Measurements from ENCODE around the gene ATP5ME. TPM values are rescaled to one million over a fixed set of nuclear protein-coding genes. Genes with fewer than 3 reads are reported as not detected.

The ATP5ME gene
- 334 and 357 TPM in 2 replicates for total RNA-seq (2014; rRNA removed; shearing (Covaris generic); ENCODE audit: low replicate concordance)

DNA sequence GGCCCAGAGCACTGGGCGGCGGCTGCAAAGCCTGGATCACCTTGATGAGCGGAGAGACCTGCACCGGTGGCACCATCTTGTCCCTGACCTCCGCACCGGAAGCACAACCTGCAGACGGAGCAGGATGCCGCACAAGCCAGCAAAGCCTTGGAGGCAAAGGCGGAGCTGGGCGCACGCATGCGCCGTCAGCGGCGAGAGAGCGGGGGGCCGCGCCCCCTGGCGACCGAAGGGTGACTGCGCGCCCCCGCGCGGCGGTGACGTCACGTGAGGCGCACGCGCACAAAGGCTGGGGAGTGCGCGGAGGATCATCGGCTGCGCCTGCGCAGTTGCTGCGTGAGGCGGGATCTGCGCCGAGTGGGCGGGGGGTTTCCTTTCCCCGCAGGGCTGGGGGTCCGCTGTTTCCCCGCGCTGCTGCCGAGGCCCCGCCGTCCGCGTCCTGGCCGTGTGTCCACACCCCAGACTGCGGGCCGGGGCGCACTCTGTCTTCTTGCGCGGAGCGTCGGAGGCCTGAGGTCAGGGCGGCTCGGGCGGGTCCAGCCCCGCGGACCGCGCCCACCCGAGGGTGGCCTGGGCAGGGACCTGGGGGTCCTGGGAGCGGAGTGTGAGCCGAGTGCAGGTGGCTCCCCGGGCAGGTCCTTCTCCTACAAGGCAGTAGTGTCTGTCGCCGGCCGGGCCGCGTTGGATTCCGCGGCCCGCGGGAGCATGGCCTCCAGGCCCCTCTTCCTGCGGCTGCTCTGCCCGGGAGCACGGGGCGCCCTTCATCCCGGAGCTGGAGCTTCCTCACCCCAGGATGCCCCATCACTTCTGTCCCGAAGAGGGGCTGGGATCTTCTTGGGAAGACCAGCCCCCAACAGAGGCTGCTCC is at the start of gene ATP5ME, which contains the start of gene MYL5:
ATP5ME (minus strand) TSS at position 105 of the 864 bp plus-strand sequence; CDS start at position 76, 29 bp downstream.
MYL5 (plus strand) TSS at position 371 of the 864 bp plus-strand sequence. CDS start 3,485 bp downstream, outside the sequence.
- peaks cover 19% of the 10 kb centered on the region for H3K36me3 ChIP-seq (ENCODE audit: insufficient read depth, low read length)
- peak within 1 kb of the TSS; percentile 46; the same call in 1 of the 2 replicates for H2AFZ ChIP-seq (ENCODE audit: low read length)
- peak within 1 kb of the TSS; percentile 97 for H3K27ac ChIP-seq (ENCODE audit: low read length)
- peak within 1 kb of the TSS; percentile 98 for H3K4me2 ChIP-seq (ENCODE audit: low read depth, low read length, poor library complexity, severe bottlenecking)
- peak; percentile 98 for DNase-seq
- H3K9me2 ChIP-seq (replicated peaks; ENCODE audit: insufficient read depth, low read length): no peaks in the 10 kb centered on the region
- H4K20me1 ChIP-seq (ENCODE audit: insufficient read depth, low read depth, low read length): peaks cover 11% of the 10 kb centered on the region; the same call in 1 of the 2 replicates
- H3K79me2 ChIP-seq (ENCODE audit: low read length): peaks cover 25% of the 10 kb centered on the region
- peak within 1 kb of the TSS; percentile 96 for H3K4me3 ChIP-seq (ENCODE audit: low read length)
- peaks cover 49% of the 10 kb centered on the region for H3K4me1 ChIP-seq (ENCODE audit: low read length)
- H3K27me3 ChIP-seq (ENCODE audit: low read length): no peaks in the 10 kb centered on the region
- no peaks in the 10 kb centered on the region for H3K9me3 ChIP-seq (ENCODE audit: low read length)
- peak within 1 kb of the TSS; percentile 97 for H3K9ac ChIP-seq (ENCODE audit: low read length)

- H3K79me2 ChIP-seq (ENCODE audit: low read length): peaks cover 47% of the 10 kb centered on the region
- H3K9me2 ChIP-seq (replicated peaks; ENCODE audit: insufficient read depth, low read length): no peaks in the 10 kb centered on the region
- no peak overlapping the region for H2AFZ ChIP-seq (ENCODE audit: low read length)
- no peaks in the 10 kb centered on the region for H4K20me1 ChIP-seq (ENCODE audit: insufficient read depth, low read depth, low read length)
- no peaks in the 10 kb centered on the region for H3K4me1 ChIP-seq (ENCODE audit: low read length)
- H3K4me3 ChIP-seq (ENCODE audit: low read length): no peak overlapping the region
- no peaks in the 10 kb centered on the region for H3K36me3 ChIP-seq (ENCODE audit: insufficient read depth, low read length)
- H3K27me3 ChIP-seq (ENCODE audit: low read length): no peaks in the 10 kb centered on the region
- H3K4me2 ChIP-seq (ENCODE audit: low read depth, low read length, poor library complexity, severe bottlenecking): no peak overlapping the region
- no peak overlapping the region for H3K27ac ChIP-seq (ENCODE audit: low read length)
- no peaks in the 10 kb centered on the region for H3K9me3 ChIP-seq (ENCODE audit: low read length)
- no peak overlapping the region for H3K9ac ChIP-seq (ENCODE audit: low read length)
- DNase-seq: no peak
These were observed 48.8 kb upstream of the ATP5ME start for GRCh38 chr4:722851-723360.

DNA sequence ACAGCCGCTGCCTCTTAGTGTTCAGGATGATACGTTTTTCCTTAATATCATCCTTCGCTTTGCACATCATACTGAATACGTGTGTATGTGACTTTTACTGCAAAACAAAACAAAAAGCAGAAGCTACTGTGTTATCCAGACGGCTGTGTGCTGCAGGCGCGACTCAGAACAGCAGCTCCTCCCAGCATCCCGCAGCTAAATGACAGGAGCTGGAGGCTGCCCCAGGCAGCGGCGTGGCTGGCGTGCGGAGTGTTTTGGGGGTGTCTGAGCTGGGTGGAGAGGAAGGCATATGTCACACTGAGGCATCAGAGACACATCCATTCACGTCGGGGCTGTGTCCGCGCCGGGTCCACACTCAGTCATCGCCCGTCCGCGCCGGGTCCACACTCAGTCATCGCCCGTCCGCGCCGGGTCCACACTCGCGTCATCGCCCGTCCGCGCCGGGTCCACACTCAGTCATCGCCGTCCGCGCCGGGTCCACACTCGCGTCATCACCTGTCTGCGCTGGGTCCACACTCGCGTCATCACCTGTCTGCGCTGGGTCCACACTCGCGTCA is 48.2 kb upstream of the ATP5ME start:
- DNase-seq: no peak
- Histone ChIP-seq H3K27me3 (ENCODE audit: low read length) (no peaks in the 10 kb centered on the region), H3K9me3 (ENCODE audit: low read length) (no peaks in the 10 kb centered on the region), H3K9ac (ENCODE audit: low read length) (no peak overlapping the region), H3K4me2 (ENCODE audit: low read depth, low read length, poor library complexity, severe bottlenecking) (no peak overlapping the region), H3K9me2 (replicated peaks; ENCODE audit: insufficient read depth, low read length) (no peaks in the 10 kb centered on the region), H3K36me3 (ENCODE audit: insufficient read depth, low read length) (no peaks in the 10 kb centered on the region), H4K20me1 (ENCODE audit: insufficient read depth, low read depth, low read length) (no peaks in the 10 kb centered on the region), H2AFZ (ENCODE audit: low read length) (no peak overlapping the region), H3K4me3 (ENCODE audit: low read length) (no peak overlapping the region), H3K79me2 (ENCODE audit: low read length) (peaks cover 49% of the 10 kb centered on the region), H3K4me1 (ENCODE audit: low read length) (no peaks in the 10 kb centered on the region), H3K27ac (ENCODE audit: low read length) (no peak overlapping the region)

GRCh38 chr4:721261-722168 is 47.4 kb upstream of the ATP5ME start:
- Histone ChIP-seq H3K9me2 (replicated peaks; ENCODE audit: insufficient read depth, low read length) (no peaks in the 10 kb centered on the region), H3K27me3 (ENCODE audit: low read length) (no peaks in the 10 kb centered on the region), H3K9ac (ENCODE audit: low read length) (no peak overlapping the region), H4K20me1 (ENCODE audit: insufficient read depth, low read depth, low read length) (no peaks in the 10 kb centered on the region), H2AFZ (ENCODE audit: low read length) (no peak overlapping the region), H3K27ac (ENCODE audit: low read length) (no peak overlapping the region), H3K79me2 (ENCODE audit: low read length) (peaks cover 45% of the 10 kb centered on the region), H3K9me3 (ENCODE audit: low read length) (no peaks in the 10 kb centered on the region), H3K4me1 (ENCODE audit: low read length) (no peaks in the 10 kb centered on the region), H3K36me3 (ENCODE audit: insufficient read depth, low read length) (no peaks in the 10 kb centered on the region), H3K4me3 (ENCODE audit: low read length) (no peak overlapping the region), H3K4me2 (ENCODE audit: low read depth, low read length, poor library complexity, severe bottlenecking) (no peak overlapping the region)
- no peak for DNase-seq

DNA sequence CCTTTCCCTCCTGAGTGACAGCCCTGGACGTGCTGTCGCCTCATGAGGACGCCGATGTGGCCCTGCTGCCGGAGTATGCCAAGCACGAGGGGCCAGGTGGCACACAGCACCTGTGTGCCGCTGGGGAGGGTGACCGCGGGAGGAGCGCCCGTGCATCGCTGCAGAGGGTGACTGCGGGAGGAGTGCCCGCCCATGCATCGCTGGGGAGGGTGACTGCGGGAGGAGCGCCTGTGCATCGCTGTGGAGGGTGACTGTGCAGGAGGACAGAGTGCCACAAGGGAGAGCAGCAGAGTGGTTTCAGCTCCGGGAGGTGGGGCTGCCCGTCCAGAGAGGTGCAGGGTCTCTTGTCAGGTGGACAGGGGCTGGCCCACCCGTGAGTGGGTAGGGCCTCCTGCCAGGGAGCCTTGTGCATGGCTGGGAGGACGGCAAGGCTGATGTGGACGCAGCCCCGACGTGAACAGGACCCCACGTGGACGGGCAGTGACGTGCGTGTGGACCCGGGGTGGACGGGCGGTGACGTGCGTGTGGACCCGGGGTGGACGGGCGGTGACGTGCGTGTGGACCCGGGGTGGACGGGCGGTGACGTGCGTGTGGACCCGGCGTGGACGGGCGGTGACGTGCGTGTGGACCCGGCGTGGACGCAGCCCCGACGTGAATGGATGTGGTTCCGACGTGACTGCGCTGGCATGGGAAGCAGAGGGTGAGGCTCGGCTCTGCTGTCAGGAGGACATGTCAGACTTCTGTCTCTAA is 46.2 kb upstream of the ATP5ME start:
- Histone ChIP-seq H2AFZ (ENCODE audit: low read length) (no peak overlapping the region), H3K27me3 (ENCODE audit: low read length) (no peaks in the 10 kb centered on the region), H3K9me2 (replicated peaks; ENCODE audit: insufficient read depth, low read length) (no peaks in the 10 kb centered on the region), H3K9me3 (ENCODE audit: low read length) (no peaks in the 10 kb centered on the region), H4K20me1 (ENCODE audit: insufficient read depth, low read depth, low read length) (no peaks in the 10 kb centered on the region), H3K36me3 (ENCODE audit: insufficient read depth, low read length) (no peaks in the 10 kb centered on the region), H3K4me1 (ENCODE audit: low read length) (no peaks in the 10 kb centered on the region), H3K27ac (ENCODE audit: low read length) (no peak overlapping the region), H3K9ac (ENCODE audit: low read length) (no peak overlapping the region), H3K4me3 (ENCODE audit: low read length) (no peak overlapping the region), H3K4me2 (ENCODE audit: low read depth, low read length, poor library complexity, severe bottlenecking) (no peak overlapping the region), H3K79me2 (ENCODE audit: low read length) (peaks cover 39% of the 10 kb centered on the region)
- DNase-seq: no peak

DNA sequence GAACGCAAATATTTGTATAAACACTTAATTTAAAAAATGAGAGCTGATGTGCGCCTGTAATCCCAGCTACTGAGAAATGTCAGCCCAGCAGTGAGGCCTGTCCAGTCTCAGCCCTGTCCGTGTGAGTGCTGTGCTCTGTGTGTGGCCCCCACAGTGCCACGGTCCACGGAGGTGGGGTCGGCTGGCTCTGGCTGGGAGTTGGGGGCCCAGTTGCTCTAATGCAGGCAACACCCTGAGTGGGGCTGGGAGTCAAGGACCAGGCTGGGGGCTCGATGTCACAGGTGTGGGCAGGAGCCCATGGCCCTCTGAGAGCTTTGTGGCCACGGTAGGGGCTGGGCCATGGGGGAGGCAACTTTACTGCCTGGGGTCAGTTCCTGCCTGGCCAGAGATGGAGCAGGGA is 44.4 kb upstream of the ATP5ME start:
- Histone ChIP-seq H4K20me1 (ENCODE audit: insufficient read depth, low read depth, low read length) (no peaks in the 10 kb centered on the region), H2AFZ (ENCODE audit: low read length) (no peak overlapping the region), H3K9me3 (ENCODE audit: low read length) (no peaks in the 10 kb centered on the region), H3K9ac (ENCODE audit: low read length) (no peak overlapping the region), H3K27ac (ENCODE audit: low read length) (no peak overlapping the region), H3K9me2 (replicated peaks; ENCODE audit: insufficient read depth, low read length) (no peaks in the 10 kb centered on the region), H3K27me3 (ENCODE audit: low read length) (no peaks in the 10 kb centered on the region), H3K4me2 (ENCODE audit: low read depth, low read length, poor library complexity, severe bottlenecking) (no peak overlapping the region), H3K4me1 (ENCODE audit: low read length) (no peaks in the 10 kb centered on the region), H3K4me3 (ENCODE audit: low read length) (no peak overlapping the region), H3K36me3 (ENCODE audit: insufficient read depth, low read length) (peaks cover 3% of the 10 kb centered on the region; the same call in 1 of the 2 replicates), H3K79me2 (ENCODE audit: low read length) (peaks cover 58% of the 10 kb centered on the region)
- no peak for DNase-seq

DNA sequence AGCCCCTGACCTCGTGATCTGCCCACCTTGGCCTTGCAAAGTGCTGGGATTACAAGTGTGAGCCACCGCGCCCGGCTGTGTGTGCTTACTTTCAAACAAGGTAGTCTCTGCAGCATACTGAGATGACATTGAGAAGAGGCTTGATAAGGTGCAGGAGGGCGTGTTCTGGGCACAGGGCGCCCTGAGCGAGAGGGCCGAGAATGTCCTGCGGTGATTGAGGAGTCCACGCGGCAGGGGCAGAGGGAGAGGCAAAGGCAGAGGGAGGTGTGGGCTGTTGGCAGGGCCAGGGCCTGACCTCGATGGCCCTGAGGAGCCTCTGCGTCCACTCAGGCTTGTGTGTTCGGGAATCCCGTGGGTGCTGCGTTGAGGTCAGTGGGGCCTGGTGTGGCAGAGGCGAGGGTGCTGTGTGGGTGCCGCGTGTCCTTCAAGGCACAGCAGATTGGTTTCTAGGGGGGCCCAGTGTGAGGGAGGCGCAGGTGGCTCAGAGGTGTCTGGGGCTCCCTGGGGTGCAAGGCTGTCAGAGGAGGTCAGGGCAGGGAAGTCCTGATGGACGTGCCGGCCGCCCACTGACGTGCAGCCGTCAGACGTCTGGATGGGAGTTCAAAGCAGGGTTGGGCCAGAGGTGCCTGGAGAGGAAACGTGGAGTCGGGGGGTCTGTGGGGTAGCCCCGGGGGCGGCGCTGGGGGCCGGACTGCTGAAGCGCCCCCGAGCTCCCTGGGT is 43.7 kb upstream of the ATP5ME start:
- no peak overlapping the region for H3K9ac ChIP-seq (ENCODE audit: low read length)
- DNase-seq: no peak
- no peak overlapping the region for H2AFZ ChIP-seq (ENCODE audit: low read length)
- no peaks in the 10 kb centered on the region for H3K27me3 ChIP-seq (ENCODE audit: low read length)
- no peaks in the 10 kb centered on the region for H3K9me3 ChIP-seq (ENCODE audit: low read length)
- peaks cover 62% of the 10 kb centered on the region for H3K79me2 ChIP-seq (ENCODE audit: low read length)
- no peaks in the 10 kb centered on the region for H3K4me1 ChIP-seq (ENCODE audit: low read length)
- no peak overlapping the region for H3K27ac ChIP-seq (ENCODE audit: low read length)
- no peaks in the 10 kb centered on the region for H4K20me1 ChIP-seq (ENCODE audit: insufficient read depth, low read depth, low read length)
- peaks cover 4% of the 10 kb centered on the region; the same call in 1 of the 2 replicates for H3K36me3 ChIP-seq (ENCODE audit: insufficient read depth, low read length)
- H3K9me2 ChIP-seq (replicated peaks; ENCODE audit: insufficient read depth, low read length): no peaks in the 10 kb centered on the region
- no peak overlapping the region for H3K4me3 ChIP-seq (ENCODE audit: low read length)
- H3K4me2 ChIP-seq (ENCODE audit: low read depth, low read length, poor library complexity, severe bottlenecking): no peak overlapping the region

Data from Karpas-422 (cell line).